GM18873 (cell line): ENCODE results near the gene EDC3.
"Not testable (repeated sequence)": the region's sequence is repeated elsewhere in the genome, so short reads cannot be mapped to it uniquely, and the experiment has no call there.

ENCODE experiments used
- ATAC-seq: cut with Tn5 transposase; IDR thresholded peaks from one replicate; pipeline ENCODE4 v1.9.1; 2021; ENCODE audit warnings: mild to moderate bottlenecking, moderate library complexity, moderate number of reproducible peaks; ENCODE audit not compliant: unreplicated experiment, low FRiP score

Gene EDC3, protein sequence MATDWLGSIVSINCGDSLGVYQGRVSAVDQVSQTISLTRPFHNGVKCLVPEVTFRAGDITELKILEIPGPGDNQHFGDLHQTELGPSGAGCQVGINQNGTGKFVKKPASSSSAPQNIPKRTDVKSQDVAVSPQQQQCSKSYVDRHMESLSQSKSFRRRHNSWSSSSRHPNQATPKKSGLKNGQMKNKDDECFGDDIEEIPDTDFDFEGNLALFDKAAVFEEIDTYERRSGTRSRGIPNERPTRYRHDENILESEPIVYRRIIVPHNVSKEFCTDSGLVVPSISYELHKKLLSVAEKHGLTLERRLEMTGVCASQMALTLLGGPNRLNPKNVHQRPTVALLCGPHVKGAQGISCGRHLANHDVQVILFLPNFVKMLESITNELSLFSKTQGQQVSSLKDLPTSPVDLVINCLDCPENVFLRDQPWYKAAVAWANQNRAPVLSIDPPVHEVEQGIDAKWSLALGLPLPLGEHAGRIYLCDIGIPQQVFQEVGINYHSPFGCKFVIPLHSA

DNA sequence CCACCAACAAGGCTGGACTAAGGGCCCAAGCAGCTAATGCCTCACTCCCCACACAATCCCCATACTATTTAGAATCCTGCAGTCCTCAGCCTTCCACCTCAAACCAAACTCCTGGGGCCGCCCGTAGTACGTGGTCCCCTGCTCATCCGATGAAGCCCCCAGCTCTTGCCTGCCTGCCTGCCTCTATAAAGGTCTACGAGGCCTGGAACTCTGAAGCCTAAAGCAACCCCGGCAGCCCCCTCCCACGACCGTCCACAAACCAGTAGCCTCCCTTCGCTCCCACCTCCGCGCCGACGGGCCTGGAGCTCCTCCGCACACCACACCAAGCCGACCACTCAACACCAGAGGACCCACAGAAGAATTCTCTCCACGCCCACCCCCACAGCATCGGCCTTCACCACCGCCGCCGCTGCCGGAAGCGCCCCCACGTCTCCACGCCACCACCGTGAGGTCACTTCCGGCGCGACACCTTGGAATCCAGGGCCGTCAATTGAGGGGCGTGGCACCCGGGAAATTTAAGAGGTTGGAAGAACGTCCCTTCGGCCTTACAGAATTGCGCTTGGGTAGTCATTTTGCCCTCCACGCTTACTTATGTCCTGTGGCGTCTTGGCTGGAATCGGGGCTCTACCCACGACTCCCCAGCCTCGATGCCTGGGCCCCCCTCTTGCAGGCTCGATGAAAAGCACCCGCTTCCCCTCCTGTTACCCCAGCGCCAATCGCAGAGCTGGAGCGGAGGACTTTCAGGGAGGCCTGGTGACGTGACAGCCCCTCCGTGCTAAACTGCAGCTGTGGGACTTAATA, at the start of gene EDC3:
Gene EDC3 (minus strand): TSS at position 428 of the 801 bp plus-strand sequence. CDS start 20,900 bp downstream, outside the sequence.
- ATAC-seq, result peak; percentile 58

DNA sequence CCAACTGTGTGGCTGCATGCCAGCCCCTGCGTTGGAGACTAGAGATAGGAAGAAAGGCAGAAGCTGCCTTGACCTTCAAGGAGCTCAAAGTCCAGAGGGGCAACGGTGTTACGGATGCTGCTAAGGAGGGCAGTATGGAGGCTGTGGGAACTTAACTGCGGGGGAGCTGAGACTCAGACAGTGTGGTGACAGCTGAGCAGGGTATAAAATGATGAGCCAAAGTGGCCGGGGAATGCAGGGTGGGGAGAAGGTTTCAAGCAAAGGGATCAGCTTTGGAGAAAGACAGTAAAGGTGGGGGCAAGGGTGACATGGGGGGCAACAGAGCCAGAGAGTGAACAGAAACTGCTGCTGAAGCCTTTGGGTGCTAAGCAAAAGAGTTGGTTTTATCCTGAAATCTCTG, 46.6 kb upstream of the EDC3 start:
- no peak for ATAC-seq

DNA sequence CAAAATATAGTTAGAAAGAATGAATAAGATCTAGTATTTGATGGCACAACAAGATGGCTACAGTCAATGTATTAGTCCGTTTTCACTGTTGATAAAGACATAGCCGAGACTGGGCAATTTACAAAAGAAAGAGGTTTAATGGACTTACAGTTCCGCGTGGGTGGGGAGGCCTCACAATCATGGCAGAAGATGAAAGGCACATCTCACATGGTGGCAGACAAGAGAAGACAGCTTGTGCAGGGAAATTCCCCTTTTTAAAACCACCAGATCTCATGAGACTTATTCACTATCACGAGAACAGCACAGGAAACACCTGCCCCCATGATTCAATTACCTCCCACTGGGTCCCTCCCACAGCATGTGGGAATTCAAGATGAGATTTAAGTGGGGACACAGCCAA, 42.4 kb upstream of the EDC3 start:
- not testable (repeated sequence) for ATAC-seq

DNA sequence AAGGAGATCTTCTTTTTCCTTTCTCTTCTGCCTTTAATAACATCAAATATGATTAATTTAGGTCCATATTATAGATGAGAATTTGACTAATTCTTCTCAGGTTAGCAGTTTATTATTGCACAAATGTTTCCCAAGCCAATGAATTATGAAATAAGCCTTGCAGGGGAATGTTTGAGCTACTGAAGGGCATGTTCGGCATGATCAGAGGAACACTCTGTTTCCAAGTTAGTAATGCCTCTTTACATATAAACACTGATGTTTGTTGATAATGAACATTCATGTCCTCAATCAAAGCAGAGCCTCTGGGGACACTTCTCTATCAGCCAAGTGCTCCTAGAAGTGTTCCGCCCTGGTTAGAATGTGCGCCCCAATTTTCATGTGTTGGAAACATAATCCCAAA, 39.5 kb upstream of the EDC3 start:
- no peak for ATAC-seq

DNA sequence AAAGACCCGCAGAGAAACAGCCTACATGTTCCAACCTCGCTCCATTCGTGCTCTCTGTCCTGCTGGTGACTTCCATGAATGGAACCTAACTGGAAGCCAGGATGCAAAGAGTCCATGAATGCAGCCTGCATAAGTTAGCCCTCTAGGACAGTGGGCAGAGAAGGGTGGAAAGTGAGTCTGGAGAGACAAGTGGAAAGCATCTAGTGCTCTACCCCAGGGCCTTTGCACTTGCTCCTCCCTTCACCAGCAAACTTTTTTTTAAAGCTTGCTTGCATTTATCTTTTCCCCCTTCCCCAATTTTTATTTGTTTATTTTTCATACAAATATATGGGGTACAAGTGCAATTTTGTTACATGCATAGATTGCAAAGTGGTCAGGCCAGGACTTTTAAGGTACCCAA, 37.4 kb upstream of the EDC3 start:
- no peak for ATAC-seq

DNA sequence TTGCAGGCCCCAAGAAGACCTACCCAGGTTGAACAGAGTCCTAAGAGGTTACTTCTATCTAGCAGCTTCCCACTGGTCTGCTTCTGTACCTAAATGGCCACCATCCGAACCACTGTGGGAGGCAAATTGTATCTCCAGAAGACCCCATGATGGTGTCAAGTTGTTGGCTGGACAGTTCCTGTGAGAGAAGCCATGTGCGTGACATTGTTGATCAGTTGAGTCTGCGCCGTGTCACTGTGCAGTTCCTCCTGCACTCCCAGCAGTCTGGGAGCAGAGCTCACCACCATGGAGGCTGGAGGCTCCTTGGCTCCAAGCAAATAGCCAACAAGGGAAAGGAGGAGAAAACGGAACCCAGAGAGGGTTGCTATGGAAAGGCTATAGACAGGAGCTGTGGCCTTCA, 37.0 kb upstream of the EDC3 start:
- ATAC-seq, result no peak

DNA sequence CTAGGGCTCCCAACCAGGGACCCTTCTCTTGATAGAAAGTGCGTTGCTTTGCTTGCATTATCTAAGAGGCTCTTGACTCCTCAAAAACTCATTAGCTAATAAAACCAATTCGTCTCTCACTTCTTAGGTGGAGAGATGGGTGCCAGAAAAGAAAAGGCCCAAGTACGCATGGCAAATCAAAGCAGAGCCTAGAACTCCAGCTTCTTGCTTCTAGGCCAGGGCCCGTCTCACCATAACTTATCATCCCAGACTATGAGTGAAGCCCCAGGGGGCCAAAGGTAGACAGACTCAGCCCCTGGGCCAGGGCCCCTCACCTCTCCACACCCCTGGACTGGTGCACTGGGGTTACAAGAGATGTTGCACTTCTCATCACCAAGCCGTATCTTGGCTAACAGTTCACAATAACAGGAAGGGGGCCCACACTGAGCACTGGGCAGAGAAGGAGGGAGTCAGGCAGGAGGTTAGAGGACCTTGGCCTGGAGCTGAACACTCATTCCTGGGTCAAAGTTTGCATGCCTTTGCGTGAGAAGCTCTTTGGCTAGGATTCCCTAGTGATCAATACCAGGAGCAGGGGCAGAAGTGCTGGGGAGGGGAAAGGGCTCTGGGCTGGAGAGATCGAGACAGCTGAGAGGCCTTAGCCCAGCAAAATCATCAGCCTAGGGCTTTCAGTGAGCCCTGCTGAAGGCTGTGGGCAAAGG, 34.9 kb upstream of the EDC3 start:
- no peak for ATAC-seq

DNA sequence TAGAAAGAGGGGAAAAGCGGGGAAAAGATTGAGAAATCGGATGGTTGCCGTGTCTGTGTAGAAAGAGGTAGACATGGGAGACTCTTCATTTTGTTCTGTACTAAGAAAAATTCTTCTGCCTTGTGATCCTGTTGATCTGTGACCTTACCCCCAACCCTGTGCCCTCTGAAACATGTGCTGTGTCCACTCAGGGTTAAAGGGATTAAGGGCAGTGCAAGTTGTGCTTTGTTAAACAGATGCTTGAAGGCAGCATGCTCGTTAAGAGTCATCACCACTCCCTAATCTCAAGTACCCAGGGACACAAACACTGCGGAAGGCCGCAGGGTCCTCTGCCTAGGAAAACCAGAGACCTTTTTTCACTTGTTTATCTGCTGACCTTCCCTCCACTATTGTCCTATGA, 33.5 kb upstream of the EDC3 start:
- not testable (repeated sequence) for ATAC-seq

DNA sequence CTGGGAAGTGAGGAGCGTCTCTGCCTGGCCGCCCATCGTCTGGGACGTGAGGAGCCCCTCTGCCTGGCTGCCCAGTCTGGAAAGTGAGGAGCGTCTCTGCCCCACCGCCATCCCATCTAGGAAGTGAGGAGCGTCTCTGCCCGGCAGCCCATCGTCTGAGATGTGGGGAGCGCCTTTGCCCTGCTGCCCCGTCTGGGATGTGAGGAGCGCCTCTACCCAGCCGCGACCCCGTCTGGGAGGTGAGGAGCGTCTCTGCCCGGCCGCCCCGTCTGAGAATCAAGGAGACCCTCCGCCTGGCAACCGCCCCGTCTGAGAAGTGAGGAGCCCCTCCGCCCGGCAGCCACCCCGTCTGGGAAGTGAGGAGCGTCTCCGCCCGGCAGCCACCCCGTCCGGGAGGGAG, 32.9 kb upstream of the EDC3 start:
- ATAC-seq, result not testable (repeated sequence)

DNA sequence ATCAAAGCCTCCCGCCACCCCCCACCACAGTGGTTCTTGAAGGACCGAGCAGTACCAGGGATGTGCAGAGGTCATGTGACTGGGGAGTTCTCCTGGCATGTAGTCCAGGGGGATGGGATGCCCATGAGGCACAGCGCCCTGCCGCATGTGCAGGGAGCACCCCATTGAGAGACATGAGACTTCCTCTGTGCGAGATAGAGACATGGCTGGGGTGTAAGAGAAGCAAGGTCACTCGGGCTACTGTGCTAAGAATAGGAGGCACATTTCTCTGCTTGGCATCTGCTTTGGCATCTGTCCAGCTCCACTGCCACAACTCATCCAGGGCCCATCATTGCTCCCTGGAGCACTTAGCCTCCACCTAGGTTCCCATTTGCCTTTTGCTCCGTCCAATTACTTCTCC, 31.9 kb upstream of the EDC3 start:
- no peak for ATAC-seq

DNA sequence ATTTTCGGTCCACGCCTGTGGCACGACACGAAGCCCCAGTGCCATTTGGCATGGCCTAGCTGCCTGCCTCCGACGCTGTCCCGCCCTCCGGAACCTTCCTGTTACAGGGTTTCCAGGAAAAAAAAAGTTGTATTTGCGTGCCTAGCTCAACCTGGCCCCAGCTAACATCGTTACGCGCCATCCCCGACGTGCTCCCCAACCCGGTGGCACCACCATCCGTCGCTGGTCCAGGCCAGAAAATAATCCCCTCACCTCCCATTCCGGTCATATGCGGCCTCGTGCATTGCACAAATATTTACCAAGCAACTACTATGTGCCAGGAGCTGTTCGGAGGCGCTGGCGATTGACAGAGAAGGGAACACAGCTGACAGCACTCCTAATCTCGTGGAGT, 30.9 kb upstream of the EDC3 start:
- ATAC-seq, result no peak

DNA sequence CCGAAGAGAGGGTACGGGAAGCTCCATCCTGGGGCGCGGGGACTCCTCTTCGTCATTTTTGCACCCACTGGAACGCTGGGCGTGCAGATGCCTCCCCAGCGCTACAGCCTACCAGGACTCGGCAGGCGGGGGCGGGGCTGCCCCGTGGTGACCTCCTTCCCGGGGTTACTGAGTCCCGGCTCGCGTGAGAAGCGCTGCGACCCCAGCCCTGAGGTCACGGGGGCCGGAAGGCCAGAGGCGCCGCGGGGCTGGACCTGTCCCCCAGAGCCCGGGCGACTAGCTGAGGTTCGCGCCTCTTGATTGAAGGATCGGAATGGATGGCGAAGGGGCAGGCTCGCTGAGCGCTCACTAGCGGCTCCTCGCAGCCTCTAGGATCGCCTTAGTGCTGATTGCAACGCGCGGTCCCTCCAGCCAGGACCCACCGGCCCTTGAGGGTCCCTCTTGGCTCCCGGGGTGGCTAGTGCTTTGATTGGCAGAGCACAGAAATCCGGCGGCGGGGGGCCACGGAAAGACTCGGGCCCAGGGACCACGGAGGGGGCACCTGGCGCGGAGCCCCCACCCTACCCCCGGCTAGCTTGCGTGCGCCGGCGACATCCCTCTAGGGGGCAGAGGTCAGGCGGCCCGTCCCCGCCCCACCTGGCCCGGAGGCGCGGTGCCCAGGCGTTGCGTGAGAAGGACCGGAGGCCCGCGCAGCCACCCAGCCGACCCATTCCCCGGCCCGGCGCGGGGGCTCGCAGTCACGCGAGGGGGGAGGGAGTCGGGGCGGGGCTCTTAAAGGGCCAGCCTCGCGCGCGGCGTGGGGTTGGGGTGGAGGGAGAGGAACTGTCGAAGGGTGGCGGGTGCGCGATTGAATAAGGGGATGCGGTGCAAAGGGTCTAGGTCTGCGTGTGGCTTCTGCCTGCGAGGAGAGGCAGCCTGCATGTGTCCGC, 30.3 kb upstream of the EDC3 start:
- ATAC-seq, result no peak

DNA sequence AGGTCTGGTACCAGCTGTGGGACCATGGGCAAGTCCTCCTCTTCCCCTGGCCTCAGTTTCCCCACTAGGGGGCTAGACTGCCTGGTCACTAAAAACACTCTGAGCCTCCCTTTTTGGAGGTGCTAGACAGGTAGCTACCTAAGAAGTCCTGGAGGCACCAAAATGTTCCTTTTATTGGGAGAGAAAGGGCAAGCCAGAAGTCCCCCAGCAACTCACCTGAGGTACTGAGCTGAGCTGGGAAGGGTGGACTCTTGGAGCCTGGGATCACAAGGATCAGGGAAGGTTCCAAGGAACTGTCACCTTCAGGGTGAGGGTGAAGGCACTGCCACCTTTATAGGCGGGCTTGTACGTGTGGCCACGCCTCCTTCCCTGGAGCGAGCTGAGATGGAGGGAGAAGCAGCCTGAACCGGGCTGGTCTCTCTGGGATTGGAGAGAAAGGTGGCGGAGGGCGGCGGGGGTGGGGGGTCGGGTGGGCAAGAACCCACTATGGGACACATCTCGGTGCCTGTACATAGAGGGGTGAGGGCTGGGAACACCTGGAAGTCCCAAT, 29.5 kb upstream of the EDC3 start, which contains the start of gene CYP1A1:
Gene CYP1A1 (minus strand): TSS at position 304 of the 550 bp plus-strand sequence. CDS start 2,431 bp downstream, outside the sequence.
- no peak for ATAC-seq

DNA sequence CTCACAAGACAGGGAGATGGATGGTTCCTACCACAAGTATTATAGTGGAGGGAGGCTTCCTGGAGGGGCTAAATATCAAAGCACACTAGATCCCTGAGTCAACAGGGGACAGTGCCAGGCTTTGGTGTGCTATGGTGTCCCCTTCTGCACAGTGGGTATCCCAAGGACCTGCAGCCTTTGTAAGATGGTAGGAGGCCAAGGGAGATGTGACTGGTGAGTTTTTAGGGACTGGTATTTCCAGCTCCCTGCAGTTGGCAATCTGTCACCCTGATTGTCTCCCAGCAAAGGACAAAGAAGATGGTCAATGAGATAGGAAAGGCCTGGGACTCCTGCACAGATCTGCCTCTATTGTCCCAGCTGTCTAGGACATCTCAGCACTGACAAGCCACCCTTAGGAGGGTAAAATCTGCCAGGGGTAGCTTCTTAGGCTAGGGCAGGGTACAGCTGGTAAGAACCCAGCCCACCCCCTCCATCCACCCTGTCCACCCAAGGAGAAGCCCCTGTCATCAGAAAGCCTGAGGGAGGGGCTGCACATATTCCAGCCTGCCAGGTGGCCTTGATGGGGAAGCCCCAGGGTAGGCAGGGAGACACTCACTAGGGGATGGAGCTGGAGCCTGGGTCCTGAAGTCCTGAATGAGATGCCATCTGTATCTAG, 28.9 kb upstream of the EDC3 start:
- no peak for ATAC-seq

DNA sequence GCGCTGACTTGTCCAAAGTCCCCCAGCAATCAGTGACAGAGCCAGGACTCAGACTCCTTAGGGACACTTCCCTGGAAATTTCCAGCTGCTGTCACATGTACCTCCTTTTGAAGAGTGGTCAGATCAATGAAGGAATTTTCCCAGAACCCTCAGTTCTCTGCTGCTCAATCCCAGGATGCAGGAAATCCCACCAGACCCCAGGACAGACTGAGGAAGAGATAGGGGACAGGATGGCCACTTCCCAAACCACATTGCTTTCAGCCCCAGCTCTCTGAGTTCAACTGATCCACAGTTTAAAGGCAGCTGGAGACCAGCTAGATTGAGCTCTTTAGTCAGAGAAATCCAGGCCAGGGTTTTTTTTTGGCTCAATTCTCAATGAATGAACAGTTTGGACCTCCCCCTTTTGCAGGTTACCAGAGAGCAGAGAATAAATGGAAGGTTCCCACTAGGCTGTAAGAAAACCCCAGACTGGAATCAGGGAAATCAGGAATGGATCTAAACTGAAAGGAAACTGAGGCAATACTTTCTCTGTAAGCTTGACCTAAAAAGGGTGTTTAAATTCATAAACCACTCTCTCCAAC, 28.0 kb upstream of the EDC3 start:
- ATAC-seq, result no peak

DNA sequence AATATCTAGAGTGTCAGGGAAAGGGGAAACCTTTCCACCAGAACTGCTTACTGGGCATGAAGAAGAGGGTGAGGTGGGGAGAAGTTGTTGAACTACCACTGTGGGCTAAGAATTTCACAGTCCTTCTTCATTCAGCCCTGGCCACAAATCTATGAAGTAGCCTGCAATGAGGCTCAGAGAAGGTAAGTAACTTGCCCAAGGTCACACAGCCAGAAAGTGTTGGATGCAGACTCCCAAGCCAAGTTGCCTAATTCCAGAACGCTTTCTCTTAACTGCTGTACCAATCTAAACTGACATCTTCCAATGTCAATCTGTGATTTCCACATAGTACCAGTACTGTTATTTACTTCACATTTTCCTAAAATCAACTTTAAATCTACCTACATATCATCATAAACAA, 27.4 kb upstream of the EDC3 start:
- no peak for ATAC-seq

DNA sequence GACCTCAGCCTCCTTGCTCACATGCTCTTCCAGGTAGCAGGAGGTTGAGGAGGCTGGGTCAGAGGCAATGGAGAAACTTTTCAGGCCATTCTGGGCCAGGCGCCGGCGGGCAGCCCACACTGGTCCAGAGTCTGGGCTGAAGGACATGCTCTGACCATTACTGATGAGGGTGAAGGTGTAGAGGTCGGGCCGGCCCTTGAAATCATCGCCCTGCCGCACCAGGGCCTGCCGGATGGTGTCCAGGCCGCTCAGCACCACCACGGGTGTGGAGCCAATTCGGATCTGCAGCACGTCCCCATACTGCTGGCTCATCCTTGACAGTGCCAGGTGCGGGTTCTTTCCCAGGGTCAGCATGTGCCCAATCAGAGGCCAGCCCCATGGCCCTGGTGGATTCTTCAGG, 26.8 kb upstream of the EDC3 start:
- ATAC-seq, result no peak

DNA sequence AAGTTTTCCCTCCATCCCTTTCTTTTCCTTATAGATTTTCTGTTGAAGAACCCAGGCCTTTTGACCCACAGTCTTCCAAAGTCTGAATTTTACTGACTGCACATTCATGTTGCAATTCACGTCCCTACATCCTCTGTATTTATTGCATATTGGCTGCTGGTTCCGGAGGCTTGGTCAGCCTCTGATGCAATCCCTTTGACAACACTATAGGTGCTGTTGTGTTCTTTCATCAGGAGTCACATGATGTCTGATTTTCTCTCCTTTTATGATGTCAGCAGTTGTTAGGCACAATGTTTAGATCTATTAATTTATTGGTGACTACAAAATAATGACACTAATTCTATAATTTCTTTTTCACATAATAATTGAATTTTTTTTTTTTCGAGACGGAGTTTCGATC, 20.8 kb upstream of the EDC3 start:
- no peak for ATAC-seq

DNA sequence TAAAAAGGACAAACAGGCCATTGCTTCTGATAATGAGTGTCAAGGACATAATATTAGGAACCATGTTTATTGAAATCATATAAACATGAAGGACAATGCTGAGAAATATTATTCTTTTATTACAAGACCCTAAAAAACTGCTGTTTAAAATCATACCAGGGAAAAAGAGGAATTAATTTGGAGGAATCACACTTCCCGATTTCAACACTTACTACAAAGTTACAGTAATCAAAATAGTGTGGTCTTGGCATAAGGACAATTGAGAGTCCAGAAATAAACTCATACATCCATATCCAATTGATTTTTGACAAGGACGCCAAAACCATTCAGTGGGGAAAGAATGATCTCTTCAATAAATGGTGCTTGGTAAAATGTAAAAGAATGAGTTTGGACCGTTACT, 16.5 kb upstream of the EDC3 start:
- no peak for ATAC-seq
